NCI-H526 (cell line): ENCODE measurements around the gene TBCD.
A peak's percentile ranks its signal among the peaks of the same experiment; 100 is the strongest.

Experiments used
- DNase-seq, 2 experiments: peaks; one replicate each; lab custom pipeline; 2025; lab: John Stamatoyannopoulos, UW

The TBCD gene

GRCh38 chr17:82907797-82908542 lies 156.1 kb downstream of the TBCD start:
- no peak for DNase-seq

GRCh38 chr17:82908543-82909160 lies 156.8 kb downstream of the TBCD start:
- no peak for DNase-seq

- no peak for DNase-seq
Measured at GRCh38 chr17:82909322-82909904, 157.5 kb downstream of the TBCD start.

- no peak for DNase-seq
Measured at GRCh38 chr17:82910041-82910481, 158.2 kb downstream of the TBCD start.

GRCh38 chr17:82910770-82911169 lies 158.9 kb downstream of the TBCD start:
- no peak for DNase-seq

- DNase-seq = no peak
Measured at GRCh38 chr17:82911822-82912221, 160.0 kb downstream of the TBCD start.

- DNase-seq = no peak
Measured at GRCh38 chr17:82912484-82913089, 160.7 kb downstream of the TBCD start.

GRCh38 chr17:82913304-82914043 lies 161.6 kb downstream of the TBCD start:
- peak in 1 of 2 experiments; percentile 41 for DNase-seq

- no peak for DNase-seq
Measured at GRCh38 chr17:82914375-82914774, 162.5 kb downstream of the TBCD start.

GRCh38 chr17:82915010-82915756 lies 163.3 kb downstream of the TBCD start:
- no peak for DNase-seq

GRCh38 chr17:82915757-82916027 lies 163.8 kb downstream of the TBCD start:
- DNase-seq = no peak

GRCh38 chr17:82917699-82918345 lies 166.0 kb downstream of the TBCD start:
- peak in 1 of 2 experiments; percentile 37 for DNase-seq

GRCh38 chr17:82918508-82918907 lies 166.6 kb downstream of the TBCD start:
- DNase-seq = no peak

GRCh38 chr17:82920150-82920549 lies 168.3 kb downstream of the TBCD start:
- DNase-seq = no peak

- no peak for DNase-seq
Measured at GRCh38 chr17:82920715-82921114, 168.8 kb downstream of the TBCD start.

GRCh38 chr17:82921426-82921825 lies 169.6 kb downstream of the TBCD start:
- DNase-seq = no peak

- no peak for DNase-seq
Measured at GRCh38 chr17:82922646-82923045, 170.8 kb downstream of the TBCD start.

- no peak for DNase-seq
Measured at GRCh38 chr17:82923366-82924113, 171.7 kb downstream of the TBCD start.

- DNase-seq = no peak
Measured at GRCh38 chr17:82924214-82924613, 172.3 kb downstream of the TBCD start.

GRCh38 chr17:82924812-82925211 lies 172.9 kb downstream of the TBCD start:
- DNase-seq = no peak
